Small intestine (tissue), 7 donors: Measurements from ENCODE around the gene COL4A2. TPM values are rescaled to one million over a fixed set of nuclear protein-coding genes. Genes with fewer than 3 reads are reported as not detected.
A peak's percentile ranks its signal among the peaks of the same experiment; 100 is the strongest.

Source experiments
- DNase-seq, 2 donors: peaks; one replicate each; pipeline versions ENCODE4 v3.0.0 to v3.0.0-alpha.2; 2013
- FAIRE-seq: peaks from 2 replicates; lab custom pipeline; 2012; peaks lifted over from hg19 to GRCh38; lab: Jason Lieb, UNC
- H3K27ac ChIP-seq, 3 donors: one replicate each; pipeline ENCODE4 v1.5.1; 2013; ENCODE audit warnings: low read length in 2 of 3, mild to moderate bottlenecking in 2 of 3, control low read depth in 1 of 3, inconsistent platforms in 1 of 3, low read depth in 1 of 3, moderate library complexity in 1 of 3
- H3K27me3 ChIP-seq, 3 donors: one replicate each; pipeline ENCODE4 v1.6.1; 2013; ENCODE audit warnings: low read length in 3 of 3, inconsistent platforms in 1 of 3; ENCODE audit not compliant: control insufficient read depth in 3 of 3, insufficient read depth in 3 of 3
- H3K36me3 ChIP-seq, 3 donors: one replicate each; pipeline ENCODE4 v1.6.1; 2013; ENCODE audit warnings: low read length in 3 of 3, inconsistent platforms in 1 of 3, low read depth in 1 of 3, mild to moderate bottlenecking in 1 of 3, moderate library complexity in 1 of 3; ENCODE audit not compliant: control insufficient read depth in 3 of 3, insufficient read depth in 2 of 3
- H3K4me1 ChIP-seq, 3 donors: one replicate each; pipeline ENCODE4 v1.6.1; 2013; ENCODE audit warnings: low read length in 2 of 3, inconsistent platforms in 1 of 3, low read depth in 1 of 3, mild to moderate bottlenecking in 1 of 3, moderate library complexity in 1 of 3; ENCODE audit not compliant: control insufficient read depth in 3 of 3, insufficient read depth in 2 of 3
- H3K4me3 ChIP-seq, 3 donors: one replicate each; pipeline ENCODE4 v1.5.1; 2013; ENCODE audit warnings: low read length in 3 of 3, control low read depth in 1 of 3, inconsistent platforms in 1 of 3, low read depth in 1 of 3, mild to moderate bottlenecking in 1 of 3, moderate library complexity in 1 of 3
- H3K9me3 ChIP-seq, 2 donors: one replicate each; pipeline ENCODE4 v1.6.1; 2013; ENCODE audit warnings: low read depth in 1 of 2, low read length in 1 of 2; ENCODE audit not compliant: control insufficient read depth in 2 of 2, insufficient read depth in 1 of 2
- WGBS, 3 donors: extraction: QIAGEN DNeasy Blood & Tissue Kit; methylation state at CpG; one replicate each; pipeline ENCODE4 v1.1.7; 2013; 5-methylcytosine and 5-hydroxymethylcytosine counted together
- polyA plus RNA-seq, 4 donors: library from polyadenylated mRNA; stranded (reverse) in 3 of 4; unstranded in 1 of 4; fragments of 200-250 nt in 3 of 4; fragments of 120-200 nt in 1 of 4; gene quantifications; one replicate each; pipeline versions ENCODE4 v1.2.1 to v1.2.3, GENCODE V29; 2013
- donor health status: healthy with polysubstance abuse.
- donor health status: control.
- donor health status: control.
- donor health status: Bipolar disorder and iron deficiency.
- donor health status: healthy.

Gene COL4A2
- polyA plus RNA-seq, 4 donors, result 42.3 to 120 (median 64.6) TPM

GRCh38 chr13:110442930-110443621 is 136.0 kb downstream of the COL4A2 start:
- no peaks in the 10 kb centered on the region for H3K9me3 ChIP-seq
- no peak for FAIRE-seq
- H3K4me3 ChIP-seq, result no peak overlapping the region
- H3K27ac ChIP-seq, result peak overlapping the region in 1 of 3 donors; percentile 40
- peak in 1 of 2 donors; percentile 25 for DNase-seq
- peaks cover 0 to 55% (median 0%) of the 10 kb centered on the region in 3 donors for H3K36me3 ChIP-seq
- 54 to 68% (median 56%) methylated on average over 10 of the region's 10 CpGs for WGBS, 3 donors
- peaks cover 0 to 14% (median 0%) of the 10 kb centered on the region in 3 donors for H3K4me1 ChIP-seq
- no peaks in the 10 kb centered on the region for H3K27me3 ChIP-seq

GRCh38 chr13:110443622-110444225 is 136.6 kb downstream of the COL4A2 start:
- FAIRE-seq (no peak), DNase-seq (no peak)
- Histone ChIP-seq H3K36me3 (peaks cover 0 to 50% (median 0%) of the 10 kb centered on the region in 3 donors), H3K27me3 (no peaks in the 10 kb centered on the region), H3K4me1 (peaks cover 0 to 14% (median 0%) of the 10 kb centered on the region in 3 donors), H3K9me3 (no peaks in the 10 kb centered on the region), H3K27ac (peak overlapping the region in 1 of 3 donors; percentile 14), H3K4me3 (no peak overlapping the region)
- 67 to 76% (median 72%) methylated on average over 12 of the region's 12 CpGs for WGBS, 3 donors

GRCh38 chr13:110444226-110444653 is 137.2 kb downstream of the COL4A2 start:
- 23 to 58% (median 31%) methylated on average over 7 of the region's 7 CpGs for WGBS, 3 donors
- H3K27ac ChIP-seq, result peak overlapping the region in 1 of 3 donors; percentile 14
- H3K4me1 ChIP-seq, result peaks cover 0 to 14% (median 0%) of the 10 kb centered on the region in 3 donors
- FAIRE-seq (no peak), DNase-seq (peak in 1 of 2 donors; percentile 25)
- H3K9me3 ChIP-seq, result no peaks in the 10 kb centered on the region
- H3K36me3 ChIP-seq, result peaks cover 0 to 50% (median 0%) of the 10 kb centered on the region in 3 donors
- no peaks in the 10 kb centered on the region for H3K27me3 ChIP-seq
- no peak overlapping the region for H3K4me3 ChIP-seq

GRCh38 chr13:110445183-110445582 is 138.1 kb downstream of the COL4A2 start:
- H3K9me3 ChIP-seq, result no peaks in the 10 kb centered on the region
- WGBS, 3 donors, result 71 to 85% (median 71%) methylated on average over 7 of the region's 7 CpGs
- H3K36me3 ChIP-seq, result peaks cover 0 to 55% (median 0%) of the 10 kb centered on the region in 3 donors

GRCh38 chr13:110445722-110446574 is 138.9 kb downstream of the COL4A2 start:
- no peaks in the 10 kb centered on the region for H3K27me3 ChIP-seq
- no peaks in the 10 kb centered on the region for H3K9me3 ChIP-seq
- H3K27ac ChIP-seq, result no peak overlapping the region
- H3K36me3 ChIP-seq, result peaks cover 0 to 55% (median 0%) of the 10 kb centered on the region in 3 donors
- peaks cover 0 to 14% (median 0%) of the 10 kb centered on the region in 3 donors for H3K4me1 ChIP-seq
- 78 to 89% (median 79%) methylated on average over 25 of the region's 25 CpGs for WGBS, 3 donors
- H3K4me3 ChIP-seq, result no peak overlapping the region
- no peak for DNase-seq
- FAIRE-seq, result no peak

More at GRCh38 chr13:110445183-110445582, 138.1 kb downstream of the COL4A2 start:
- Histone ChIP-seq H3K27ac (no peak overlapping the region), H3K4me3 (no peak overlapping the region), H3K4me1 (peaks cover 0 to 14% (median 0%) of the 10 kb centered on the region in 3 donors), H3K27me3 (no peaks in the 10 kb centered on the region)
- DNase-seq, result no peak
- no peak for FAIRE-seq

- H3K27ac ChIP-seq, result no peak overlapping the region
- peaks cover 0 to 54% (median 0%) of the 10 kb centered on the region in 3 donors for H3K36me3 ChIP-seq
These were observed 139.4 kb downstream of the COL4A2 start for GRCh38 chr13:110446575-110446890.

GRCh38 chr13:110447058-110447511 is 140.0 kb downstream of the COL4A2 start:
- DNase-seq (no peak), FAIRE-seq (no peak)
- no peak overlapping the region for H3K4me3 ChIP-seq
- 68 to 78% (median 74%) methylated on average over 12 of the region's 12 CpGs for WGBS, 3 donors
- H3K27ac ChIP-seq, result no peak overlapping the region
- peaks cover 0 to 13% (median 0%) of the 10 kb centered on the region in 3 donors for H3K4me1 ChIP-seq
- peaks cover 0 to 54% (median 0%) of the 10 kb centered on the region in 3 donors for H3K36me3 ChIP-seq
- no peaks in the 10 kb centered on the region for H3K9me3 ChIP-seq
- H3K27me3 ChIP-seq, result no peaks in the 10 kb centered on the region

More at GRCh38 chr13:110446575-110446890, 139.4 kb downstream of the COL4A2 start:
- peaks cover 0 to 14% (median 0%) of the 10 kb centered on the region in 3 donors for H3K4me1 ChIP-seq
- no peak for FAIRE-seq
- no peaks in the 10 kb centered on the region for H3K27me3 ChIP-seq
- WGBS, 3 donors, result 62 to 83% (median 68%) methylated on average over 4 of the region's 4 CpGs
- DNase-seq, result no peak
- no peak overlapping the region for H3K4me3 ChIP-seq
- H3K9me3 ChIP-seq, result no peaks in the 10 kb centered on the region

- FAIRE-seq (no peak), DNase-seq (no peak)
- Histone ChIP-seq H3K27ac (no peak overlapping the region), H3K4me1 (peaks cover 0 to 6% (median 0%) of the 10 kb centered on the region in 3 donors), H3K9me3 (no peaks in the 10 kb centered on the region), H3K4me3 (no peak overlapping the region), H3K27me3 (no peaks in the 10 kb centered on the region), H3K36me3 (peaks cover 0 to 56% (median 0%) of the 10 kb centered on the region in 3 donors)
- WGBS, 3 donors, result 85 to 87% (median 86%) methylated on average over 9 of the region's 9 CpGs
These were observed 140.7 kb downstream of the COL4A2 start for GRCh38 chr13:110447801-110448200.
